Testis (tissue), 3 donors: Measurements from ENCODE around the gene IFT25. TPM values are rescaled to one million over a fixed set of nuclear protein-coding genes. Genes with fewer than 3 reads are reported as not detected.

ENCODE experiments used
- DNase-seq: peaks from one replicate; pipeline ENCODE4 v3.0.0-alpha.2; 2019
- H3K27ac ChIP-seq, 2 donors: fragments of 200-600 bp; sonication (generic); one replicate each; pipeline ENCODE4 v1.5.1; 2019
- H3K27me3 ChIP-seq: fragments of 200-600 bp; sonication (generic); one replicate; pipeline ENCODE4 v1.5.1; 2019
- H3K36me3 ChIP-seq: fragments of 200-600 bp; sonication (generic); one replicate; pipeline ENCODE4 v1.5.1; 2017; ENCODE audit warnings: low read depth; ENCODE audit errors: missing control alignments
- H3K4me1 ChIP-seq: fragments of 200-600 bp; sonication (generic); one replicate; pipeline ENCODE4 v1.5.1; 2019
- H3K4me3 ChIP-seq, 2 donors: fragments of 200-600 bp; sonication (generic); one replicate each; pipeline ENCODE4 v1.5.1; 2017 to 2019
- H3K9me3 ChIP-seq: fragments of 200-600 bp; sonication (generic); one replicate; pipeline ENCODE4 v1.5.1; 2017
- CTCF ChIP-seq, 3 experiments: fragments of 450-650 bp in 2 of 3; fragments of 200-600 bp in 1 of 3; sonication (generic) in 1 of 3; IDR thresholded peaks; one replicate each; pipeline ENCODE4 v1.5.1; 2016 to 2019; ENCODE audit warnings: antibody characterized with exemption in 3 of 3, mild to moderate bottlenecking in 2 of 3, moderate library complexity in 1 of 3
- POLR2A ChIP-seq: fragments of 450-650 bp; IDR thresholded peaks from one replicate; pipeline ENCODE4 v1.6.1; 2017; ENCODE audit warnings: antibody characterized with exemption, mild to moderate bottlenecking, moderate library complexity
- WGBS, 2 donors: methylation state at CpG; one replicate each; pipeline ENCODE4 v1.1.5; 2018; 5-methylcytosine and 5-hydroxymethylcytosine counted together
- intact Hi-C: fragments of 100-400 bp; cut with DNase I; formaldehyde crosslinking; loops from one replicate; pipeline ENCODE4 v1.15.1; 2023; ENCODE audit warnings: low total_unique reads
- polyA plus RNA-seq: library from polyadenylated mRNA; stranded (reverse); fragments of 350-450 nt; fragmentation: Illumina TruSeq; extraction: RNeasy Lipid Tissue Mini Kit (QIAGEN cat#74804); gene quantifications from one replicate; pipeline ENCODE4 v1.2.3, GENCODE V29; 2014; ENCODE audit warnings: low read depth, low replicate concordance; ENCODE audit not compliant: insufficient read depth
- total RNA-seq, 2 donors: library from RNA; depleted of rRNA; stranded (reverse); fragments of >200 nt; gene quantifications; one replicate each; pipeline ENCODE4 v1.2.3, GENCODE V29; 2016

The IFT25 gene
- total and polyA plus RNA-seq, 3 donors from 2014 or later = 28.1 to 43.7 (median 34.1) TPM

- Histone ChIP-seq H3K4me3 (no peak overlapping the region), H3K27me3 (no peaks in the 10 kb centered on the region), H3K9me3 (no peaks in the 10 kb centered on the region), H3K27ac (no peak overlapping the region), H3K4me1 (peaks cover 10% of the 10 kb centered on the region), H3K36me3 (no peaks in the 10 kb centered on the region)
- TF ChIP-seq CTCF (IDR thresholded peaks at IDR 0.05) (peak; percentile 29 to 40 (median 32)), POLR2A (no peak)
- DNase-seq = no peak
- intact Hi-C loops = no loop called here
Observed at GRCh38 chr1:53959664-53960250, 14.3 kb upstream of the IFT25 start.

- no peaks in the 10 kb centered on the region for H3K9me3 ChIP-seq
- peak overlapping the region in 1 of 2 donors; percentile 26 for H3K27ac ChIP-seq
- H3K27me3 ChIP-seq = no peaks in the 10 kb centered on the region
- no peak for DNase-seq
- H3K4me3 ChIP-seq = no peak overlapping the region
- H3K4me1 ChIP-seq = peaks cover 10% of the 10 kb centered on the region
- TF ChIP-seq CTCF (IDR thresholded peaks at IDR 0.05) (no peak), POLR2A (no peak)
- WGBS, 2 donors = 34 to 42% methylated on average over 3 of the region's 3 CpGs
- H3K36me3 ChIP-seq = no peaks in the 10 kb centered on the region
- intact Hi-C loops = no loop called here
Observed at GRCh38 chr1:53957194-53957818, 11.8 kb upstream of the IFT25 start.

- intact Hi-C loops = no loop called here
- TF ChIP-seq CTCF (IDR thresholded peaks at IDR 0.05) = no peak
- TF ChIP-seq POLR2A = no peak
- no peaks in the 10 kb centered on the region for H3K27me3 ChIP-seq
- peaks cover 10% of the 10 kb centered on the region for H3K4me1 ChIP-seq
- 65 to 66% methylated on average over 3 of the region's 3 CpGs for WGBS, 2 donors
- H3K27ac ChIP-seq = peak overlapping the region in 1 of 2 donors; percentile 26
- no peaks in the 10 kb centered on the region for H3K36me3 ChIP-seq
- H3K9me3 ChIP-seq = no peaks in the 10 kb centered on the region
- H3K4me3 ChIP-seq = no peak overlapping the region
- no peak for DNase-seq
Observed at GRCh38 chr1:53956308-53957168, 11.0 kb upstream of the IFT25 start.

GRCh38 chr1:53954128-53954527 is 8.6 kb upstream of the IFT25 start:
- Histone ChIP-seq H3K4me3 (no peak overlapping the region), H3K9me3 (no peaks in the 10 kb centered on the region), H3K27me3 (no peaks in the 10 kb centered on the region), H3K36me3 (no peaks in the 10 kb centered on the region), H3K4me1 (peaks cover 24% of the 10 kb centered on the region), H3K27ac (no peak overlapping the region)
- WGBS, 2 donors = 81 to 82% methylated on average over 2 of the region's 2 CpGs
- no peak for DNase-seq
- TF ChIP-seq CTCF (IDR thresholded peaks at IDR 0.05) (no peak), POLR2A (no peak)
- intact Hi-C loops = no loop called here
